Measurements from ENCODE around the gene HSPB6.
A peak's percentile ranks its signal among the peaks of the same experiment; 100 is the strongest.

The HSPB6 gene

DNA sequence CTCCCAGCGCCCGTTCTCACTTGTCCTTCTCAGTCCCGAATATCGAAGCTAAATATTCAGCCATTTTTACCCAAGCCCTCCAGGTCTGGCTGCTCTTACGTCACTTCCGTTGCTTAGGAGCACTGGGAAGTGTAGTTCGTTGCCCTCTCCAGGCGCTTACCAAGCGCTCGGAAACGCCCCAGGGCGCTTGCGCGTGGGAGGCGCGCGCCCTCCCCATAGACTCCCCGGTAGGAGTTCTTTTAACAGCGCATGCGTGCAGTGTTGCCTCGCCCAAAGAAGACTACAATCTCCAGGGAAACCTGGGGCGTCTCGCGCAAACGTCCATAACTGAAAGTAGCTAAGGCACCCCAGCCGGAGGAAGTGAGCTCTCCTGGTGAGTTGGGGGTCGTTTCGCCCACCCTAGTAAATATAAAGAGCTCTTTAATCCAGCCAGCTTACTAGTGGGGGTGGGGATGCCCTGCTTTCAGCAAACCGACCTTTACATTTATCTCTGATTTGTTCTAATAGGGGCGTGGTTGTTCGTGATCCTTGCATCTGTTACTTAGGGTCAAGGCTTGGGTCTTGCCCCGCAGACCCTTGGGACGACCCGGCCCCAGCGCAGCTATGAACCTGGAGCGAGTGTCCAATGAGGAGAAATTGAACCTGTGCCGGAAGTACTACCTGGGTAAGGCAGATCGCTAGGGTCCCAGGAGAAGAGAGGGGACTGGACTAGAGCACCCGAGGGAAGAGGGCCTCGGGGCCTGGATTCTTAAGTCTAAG lies 11.3 kb downstream of the HSPB6 start, which contains the start of the genes PSENEN and U2AF1L4:
TSS of gene PSENEN (plus strand) at position 324 of the 759 bp plus-strand sequence. CDS start at position 604, 280 bp downstream.
TSS of gene U2AF1L4 (minus strand) at position 91 of the 759 bp plus-strand sequence. CDS start at position 64, 27 bp downstream.
- H3K27ac Mint-ChIP-seq, result peak within 1 kb of the TSS; percentile 100
- H3K4me3 Mint-ChIP-seq, result peak within 1 kb of the TSS; percentile 94
- H3K9me3 Mint-ChIP-seq, result no peaks in the 10 kb centered on the region
- peak; percentile 73 for ATAC-seq
- DNase-seq (ENCODE audit: low spot score in 2 of 2), result peak; percentile 88 to 96
- peaks cover 76% of the 10 kb centered on the region for H3K4me1 Mint-ChIP-seq
- H3K36me3 Mint-ChIP-seq, result peaks cover 49% of the 10 kb centered on the region

DNA sequence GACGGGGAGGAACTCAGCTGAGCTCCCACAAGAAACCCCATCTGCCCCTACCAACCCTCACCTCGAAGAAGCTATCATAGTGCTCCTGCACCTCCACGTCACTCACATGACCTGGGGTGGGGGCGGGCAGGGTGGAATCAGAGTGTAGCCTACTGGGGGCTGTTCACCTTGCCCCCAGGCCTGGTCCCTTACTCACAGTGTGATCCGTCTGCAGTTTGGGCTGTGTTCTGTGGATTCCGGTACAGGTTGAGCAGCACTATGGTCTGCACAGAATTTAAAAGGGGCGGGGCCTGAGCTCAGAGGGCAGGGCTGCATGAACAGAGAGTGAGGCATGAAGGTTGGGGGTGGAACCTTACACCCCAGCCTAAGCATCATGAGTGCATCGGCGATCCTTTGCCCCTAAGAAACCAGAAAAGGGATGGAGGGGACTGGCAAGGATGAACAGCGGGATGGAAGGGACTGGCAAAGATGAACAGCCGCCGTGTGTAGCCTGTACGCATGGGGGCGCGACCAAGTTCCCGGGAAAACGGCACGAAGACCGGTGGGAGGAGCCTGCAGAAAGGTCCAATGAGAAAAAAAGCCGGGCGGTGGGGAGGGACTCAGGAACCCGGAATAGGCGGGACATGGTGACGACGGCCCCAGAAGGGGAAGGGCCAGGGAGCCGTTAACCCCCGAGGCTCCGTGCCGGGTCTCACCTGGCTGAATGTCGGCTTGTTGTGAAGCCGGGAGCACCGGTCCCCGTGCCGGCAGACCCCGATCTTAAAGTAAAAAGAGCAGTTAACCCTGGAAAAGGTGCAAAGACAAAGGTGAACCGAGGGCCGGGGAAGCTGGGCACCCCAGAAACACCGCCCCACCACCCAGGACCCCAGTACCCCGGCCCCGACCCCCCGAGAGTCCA lies 12.2 kb downstream of the HSPB6 start:
- DNase-seq (ENCODE audit: low spot score in 2 of 2) (peak; percentile 78 to 96), ATAC-seq (peak; percentile 72)
- H3K27ac Mint-ChIP-seq, result peak overlapping the region; percentile 100
- H3K36me3 Mint-ChIP-seq, result peaks cover 57% of the 10 kb centered on the region
- H3K4me1 Mint-ChIP-seq, result peaks cover 71% of the 10 kb centered on the region
- no peaks in the 10 kb centered on the region for H3K9me3 Mint-ChIP-seq
- H3K4me3 Mint-ChIP-seq, result peak overlapping the region; percentile 94

DNA sequence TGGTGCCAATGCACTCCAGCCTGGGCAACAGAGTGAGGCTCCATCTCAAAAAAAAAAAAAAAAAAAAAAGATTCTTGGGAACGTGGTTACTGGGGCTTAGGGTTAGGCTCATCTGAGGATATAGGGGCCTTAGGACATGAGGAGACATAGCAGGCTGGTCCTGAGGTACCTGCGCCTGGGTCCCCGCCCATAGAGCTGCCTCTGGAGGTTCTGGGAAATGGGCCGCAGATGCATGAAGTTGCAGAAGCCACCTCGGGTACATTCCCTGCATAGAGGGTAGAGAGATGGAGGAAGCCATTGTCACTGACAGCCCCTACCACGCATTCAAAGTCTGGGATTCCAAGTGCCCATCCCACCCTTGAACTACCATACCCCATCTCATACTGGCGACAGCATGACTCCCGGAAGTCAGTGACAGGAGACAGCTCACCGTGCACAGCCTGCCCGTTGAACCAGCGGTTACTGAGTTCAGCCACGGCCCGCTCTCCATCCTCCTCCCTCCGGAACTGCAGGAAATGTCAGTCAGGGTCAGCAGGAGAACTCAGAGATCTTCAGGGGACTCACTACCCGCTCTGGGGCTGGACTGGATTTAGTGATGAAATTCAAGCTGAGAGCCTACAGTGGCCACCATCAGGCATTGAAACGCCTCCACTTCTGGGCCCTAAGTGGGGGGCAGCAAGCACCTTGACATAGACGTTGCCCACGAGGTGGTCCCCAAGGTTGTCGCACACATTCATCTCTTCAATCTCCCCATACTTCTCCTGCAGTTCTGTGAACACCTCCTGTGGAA lies 13.0 kb downstream of the HSPB6 start:
- Mint-ChIP-seq H3K4me3 (peak overlapping the region; percentile 94), H3K27ac (peak overlapping the region; percentile 100), H3K9me3 (no peaks in the 10 kb centered on the region), H3K36me3 (peaks cover 65% of the 10 kb centered on the region), H3K4me1 (peaks cover 71% of the 10 kb centered on the region)
- ATAC-seq, result no peak
- no peak for DNase-seq (ENCODE audit: low spot score in 2 of 2)

DNA sequence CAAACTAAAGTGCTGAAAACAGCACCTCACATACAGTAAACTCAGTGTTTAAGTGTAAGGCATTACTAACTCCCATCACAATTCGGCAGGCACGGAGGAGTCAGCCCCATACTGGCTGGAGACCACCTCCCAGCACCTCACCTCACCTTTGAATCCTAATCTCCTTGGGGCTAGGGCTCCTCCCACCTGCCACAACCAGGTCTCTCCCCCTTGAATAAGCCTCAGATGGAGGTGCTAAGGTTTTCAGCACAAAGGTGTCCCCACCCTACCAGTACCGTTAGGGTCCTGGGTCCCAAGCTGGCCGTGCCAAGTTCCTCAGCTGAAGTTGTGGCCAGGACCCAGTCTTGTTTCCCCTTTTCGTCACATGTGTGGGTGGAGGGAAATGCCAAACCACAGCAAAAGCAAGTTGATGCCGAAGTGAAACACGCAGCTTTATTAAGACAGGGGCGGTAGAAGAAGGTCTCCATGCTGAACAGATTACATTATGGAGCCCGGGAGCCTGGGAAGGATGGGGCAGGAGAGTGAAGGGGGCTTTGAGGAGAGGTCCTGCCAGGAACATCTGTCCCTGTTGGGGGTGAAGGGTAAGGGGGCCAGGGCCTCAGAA lies 14.6 kb downstream of the HSPB6 start, which contains the start of gene IGFLR1:
TSS of gene IGFLR1 (minus strand) at position 332 of the 604 bp plus-strand sequence. CDS start 1,272 bp downstream, outside the sequence.
- Mint-ChIP-seq H3K4me3 (peak within 1 kb of the TSS; percentile 94), H3K36me3 (peaks cover 72% of the 10 kb centered on the region), H3K27ac (peak within 1 kb of the TSS; percentile 99), H3K9me3 (no peaks in the 10 kb centered on the region), H3K4me1 (peaks cover 70% of the 10 kb centered on the region)
- DNase-seq (ENCODE audit: low spot score in 2 of 2) (peak; percentile 67 to 83), ATAC-seq (peak; percentile 3)

DNA sequence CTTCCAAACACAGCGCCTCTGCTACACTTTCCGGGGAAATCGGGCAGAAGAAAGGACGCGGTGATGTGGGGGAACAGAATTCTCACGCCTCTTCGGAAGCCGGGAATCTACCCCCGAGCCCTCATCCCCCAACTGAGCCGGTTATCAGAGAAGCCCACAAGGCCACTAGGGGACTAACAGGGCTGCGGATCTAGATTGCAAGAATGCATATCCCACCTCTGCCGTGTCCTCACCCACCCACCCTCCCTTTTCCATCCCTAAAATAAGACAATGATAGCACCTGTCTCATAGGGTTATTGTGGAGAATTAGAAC lies 15.7 kb downstream of the HSPB6 start:
- DNase-seq (ENCODE audit: low spot score in 2 of 2) (no peak), ATAC-seq (no peak)
- peaks cover 82% of the 10 kb centered on the region for H3K36me3 Mint-ChIP-seq
- peak overlapping the region; percentile 94 for H3K27ac Mint-ChIP-seq
- H3K4me3 Mint-ChIP-seq, result peak overlapping the region; percentile 94
- H3K4me1 Mint-ChIP-seq, result peaks cover 69% of the 10 kb centered on the region
- H3K9me3 Mint-ChIP-seq, result no peaks in the 10 kb centered on the region

DNA sequence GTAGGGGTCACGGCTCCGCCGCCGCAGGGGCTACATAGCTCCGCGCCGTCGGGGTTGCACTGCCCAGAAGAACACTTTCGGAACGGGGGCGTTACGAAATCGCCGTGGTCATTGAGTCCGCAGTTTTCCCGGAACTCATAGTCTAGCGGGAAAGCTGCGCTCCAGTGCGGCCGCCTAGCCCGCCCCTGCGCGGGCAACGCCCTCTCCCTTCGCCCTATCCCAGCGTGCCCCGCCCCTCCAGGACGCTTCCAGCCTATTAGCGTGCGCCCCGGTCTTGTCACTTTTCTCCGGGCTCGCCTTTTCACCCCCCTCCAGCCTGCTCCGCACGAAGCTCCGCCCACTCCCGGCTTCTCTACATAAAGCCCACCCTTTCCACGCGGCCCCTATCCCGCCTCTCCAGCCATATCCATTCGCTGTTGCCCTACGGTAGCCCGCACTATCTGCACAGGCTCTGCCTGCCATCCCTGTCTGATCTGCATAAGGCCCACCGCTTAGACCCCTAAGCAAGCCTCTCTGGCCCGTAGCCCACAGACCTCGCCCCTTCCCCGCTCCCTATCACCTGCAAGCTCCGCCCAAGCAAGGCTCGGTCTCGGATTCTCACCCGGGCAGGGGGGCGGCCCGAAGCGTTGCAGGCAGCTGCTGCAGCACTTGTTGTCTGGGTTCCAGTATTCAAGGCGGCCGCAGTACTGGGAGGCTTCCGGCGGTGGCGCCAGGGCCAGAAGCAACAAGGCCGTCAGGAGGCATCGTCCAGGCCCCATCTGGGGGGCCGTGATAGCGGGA lies 16.2 kb downstream of the HSPB6 start:
- Mint-ChIP-seq H3K36me3 (peaks cover 88% of the 10 kb centered on the region), H3K9me3 (no peaks in the 10 kb centered on the region), H3K4me3 (peak overlapping the region; percentile 94), H3K27ac (peak overlapping the region; percentile 94), H3K4me1 (peaks cover 67% of the 10 kb centered on the region)
- DNase-seq (ENCODE audit: low spot score in 2 of 2) (peak; percentile 87 to 98), ATAC-seq (peak; percentile 78)

DNA sequence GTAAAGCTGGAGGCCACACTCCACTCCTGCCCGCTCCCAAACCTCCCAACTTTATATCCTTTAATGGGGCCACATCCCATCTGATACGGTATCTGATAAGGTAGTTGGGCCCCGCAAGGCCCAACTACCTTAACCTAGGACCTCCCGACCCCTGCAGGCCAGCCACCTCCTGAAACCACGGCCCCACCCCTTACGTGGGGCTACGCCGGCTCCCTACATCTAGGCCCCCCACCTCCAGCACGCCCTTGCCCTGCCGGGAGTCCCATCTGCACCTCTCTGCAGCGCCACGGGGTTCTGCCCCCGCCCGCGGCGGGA lies 16.8 kb downstream of the HSPB6 start:
- Mint-ChIP-seq H3K4me3 (peak overlapping the region; percentile 94), H3K4me1 (peaks cover 66% of the 10 kb centered on the region), H3K9me3 (no peaks in the 10 kb centered on the region), H3K36me3 (peaks cover 88% of the 10 kb centered on the region), H3K27ac (peak overlapping the region; percentile 94)
- peak; percentile 11 for ATAC-seq
- DNase-seq (ENCODE audit: low spot score in 2 of 2), result no peak

DNA sequence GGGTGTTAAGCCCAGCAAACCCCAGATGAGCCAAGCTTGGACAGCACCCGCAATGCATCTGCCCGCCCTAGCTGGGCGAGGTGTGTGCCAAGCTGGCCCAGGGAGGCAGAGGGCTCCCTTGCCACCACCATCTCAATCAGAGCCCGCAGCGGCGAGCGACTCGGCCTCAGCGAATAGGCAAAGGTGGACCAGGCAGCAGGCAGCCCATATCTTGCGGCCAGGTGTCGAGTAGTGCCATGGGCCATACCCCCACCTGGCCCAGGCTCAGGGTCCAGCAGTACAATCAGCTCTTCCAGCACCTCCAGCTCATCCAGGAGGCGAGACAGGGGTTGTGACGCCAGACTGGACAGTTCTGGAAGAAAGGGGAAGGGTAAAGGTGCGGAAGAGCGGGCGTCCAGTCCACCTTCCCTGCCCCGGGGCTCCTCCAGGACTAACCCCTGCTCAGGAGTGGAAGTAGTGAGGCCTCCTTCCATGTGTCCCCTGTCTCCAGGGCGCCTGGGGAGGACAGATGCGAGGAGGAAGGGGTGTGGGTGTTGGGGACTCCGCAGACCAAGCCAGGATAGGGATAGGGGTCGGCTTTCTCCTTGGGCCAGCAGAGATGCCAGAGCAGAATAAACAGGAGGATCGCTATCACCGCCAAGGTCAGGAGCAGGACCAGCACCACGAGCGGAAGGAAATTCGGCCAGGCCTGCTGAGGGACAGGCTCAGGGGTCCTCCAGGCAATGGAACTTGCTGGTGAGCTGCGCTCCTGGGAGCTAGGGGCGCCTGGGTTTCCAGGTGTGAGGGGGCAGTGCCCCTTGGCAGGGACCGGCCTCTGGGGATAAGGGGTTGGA lies 17.3 kb downstream of the HSPB6 start:
- DNase-seq (ENCODE audit: low spot score in 2 of 2) (no peak), ATAC-seq (no peak)
- Mint-ChIP-seq H3K4me3 (peak overlapping the region; percentile 94), H3K9me3 (no peaks in the 10 kb centered on the region), H3K36me3 (peaks cover 88% of the 10 kb centered on the region), H3K27ac (peak overlapping the region; percentile 67), H3K4me1 (peaks cover 66% of the 10 kb centered on the region)

DNA sequence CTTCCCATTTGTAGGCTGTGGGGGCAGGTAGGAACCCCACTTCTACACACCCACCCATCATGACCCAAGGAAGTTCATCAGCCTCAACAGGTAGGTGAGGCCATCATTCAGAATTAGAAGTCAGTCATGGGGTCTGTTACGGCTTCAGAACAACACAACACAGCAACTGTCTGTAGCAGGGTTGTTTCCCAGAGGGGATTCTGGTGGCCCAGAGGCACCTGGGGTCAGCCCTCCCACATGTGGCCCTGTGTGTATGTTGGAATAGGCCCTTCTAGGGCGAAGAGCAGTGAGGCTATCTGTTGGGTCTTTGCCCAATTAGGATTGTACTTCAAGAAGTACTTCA lies 18.0 kb downstream of the HSPB6 start:
- peak overlapping the region; percentile 67 for H3K27ac Mint-ChIP-seq
- peaks cover 66% of the 10 kb centered on the region for H3K4me1 Mint-ChIP-seq
- H3K9me3 Mint-ChIP-seq, result no peaks in the 10 kb centered on the region
- H3K36me3 Mint-ChIP-seq, result peaks cover 92% of the 10 kb centered on the region
- H3K4me3 Mint-ChIP-seq, result peak overlapping the region; percentile 94
- DNase-seq (ENCODE audit: low spot score in 2 of 2), result no peak
- no peak for ATAC-seq

DNA sequence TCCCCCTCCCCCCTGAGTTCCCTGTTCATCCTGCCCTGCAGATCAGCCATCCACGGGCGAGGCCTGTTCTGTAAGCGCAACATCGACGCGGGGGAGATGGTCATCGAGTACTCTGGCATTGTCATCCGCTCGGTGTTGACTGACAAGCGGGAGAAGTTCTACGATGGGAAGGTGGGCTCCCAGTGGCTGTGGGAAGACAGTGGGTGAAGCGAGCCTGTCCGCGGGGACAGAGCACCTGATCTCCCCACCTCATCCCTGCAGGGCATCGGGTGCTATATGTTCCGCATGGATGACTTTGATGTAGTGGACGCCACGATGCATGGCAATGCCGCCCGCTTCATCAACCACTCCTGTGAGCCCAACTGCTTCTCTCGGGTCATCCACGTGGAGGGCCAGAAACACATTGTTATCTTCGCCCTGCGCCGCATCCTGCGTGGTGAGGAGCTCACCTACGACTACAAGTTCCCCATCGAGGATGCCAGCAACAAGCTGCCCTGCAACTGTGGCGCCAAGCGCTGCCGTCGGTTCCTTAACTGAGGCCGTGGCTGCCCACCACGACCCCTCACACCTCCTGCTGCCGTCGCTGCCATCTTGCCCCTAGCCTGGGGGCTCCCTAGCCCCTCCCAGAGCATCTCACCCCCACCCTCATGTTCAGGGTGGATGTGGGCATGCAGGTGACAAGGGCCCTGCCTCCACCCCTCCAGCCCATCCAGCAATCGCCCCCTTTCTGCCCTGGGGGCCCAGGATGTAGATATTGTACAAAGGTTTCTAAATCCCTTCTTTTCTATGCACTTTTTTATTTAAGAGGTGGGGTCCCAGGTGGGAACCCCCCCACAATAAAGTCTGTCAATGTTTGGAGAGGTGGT lies 18.6 kb downstream of the HSPB6 start:
- Mint-ChIP-seq H3K9me3 (no peaks in the 10 kb centered on the region), H3K4me1 (peaks cover 63% of the 10 kb centered on the region), H3K27ac (peak overlapping the region; percentile 81), H3K4me3 (peak overlapping the region; percentile 94), H3K36me3 (peaks cover 98% of the 10 kb centered on the region)
- ATAC-seq (no peak), DNase-seq (ENCODE audit: low spot score in 2 of 2) (no peak)

DNA sequence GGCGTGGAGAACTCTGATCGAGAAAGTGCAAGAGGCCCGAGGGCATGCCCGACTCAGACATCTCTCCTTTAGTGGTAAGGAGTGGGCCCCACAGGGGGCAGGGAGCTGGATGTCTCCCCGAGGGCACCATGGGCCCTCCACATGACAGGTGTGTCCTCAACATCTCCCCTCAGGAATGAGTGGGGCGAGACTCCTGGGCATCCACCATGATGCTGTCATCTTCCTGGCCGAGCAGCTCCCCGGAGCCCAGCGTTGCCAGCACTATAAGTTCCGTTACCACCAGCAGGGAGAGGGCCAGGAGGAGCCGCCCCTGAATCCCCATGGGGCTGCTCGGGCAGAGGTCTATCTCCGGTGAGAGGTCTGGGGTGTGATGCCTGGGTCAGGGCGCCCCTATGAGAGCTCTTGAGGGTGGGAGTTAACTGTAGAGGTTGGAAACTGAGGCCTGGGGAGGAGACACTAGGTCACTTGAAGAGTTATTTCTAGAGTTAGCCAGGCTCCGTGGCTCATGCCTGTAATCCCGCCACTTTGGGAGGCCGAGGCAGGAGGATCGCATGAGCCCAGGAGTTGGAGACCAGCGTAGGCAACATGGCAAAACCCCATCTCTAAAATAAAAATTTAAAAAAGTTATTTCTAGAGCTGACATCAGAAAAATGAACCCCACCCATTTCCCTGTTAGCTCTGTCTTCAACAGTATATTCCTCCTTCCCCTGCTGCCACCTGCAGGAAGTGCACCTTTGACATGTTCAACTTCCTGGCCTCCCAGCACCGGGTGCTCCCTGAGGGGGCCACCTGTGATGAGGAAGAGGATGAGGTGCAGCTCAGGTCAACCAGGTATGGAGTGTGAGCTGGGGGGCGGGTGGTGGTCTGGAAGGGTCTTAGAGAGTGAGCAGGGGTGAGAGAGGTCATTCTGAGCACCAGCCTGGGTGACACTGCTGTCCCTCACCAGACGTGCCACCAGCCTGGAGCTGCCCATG lies 19.6 kb downstream of the HSPB6 start:
- Mint-ChIP-seq H3K4me3 (no peak overlapping the region), H3K9me3 (no peaks in the 10 kb centered on the region), H3K4me1 (peaks cover 54% of the 10 kb centered on the region), H3K36me3 (peaks cover 99% of the 10 kb centered on the region), H3K27ac (peak overlapping the region; percentile 81)
- DNase-seq (ENCODE audit: low spot score in 2 of 2), result no peak
- no peak for ATAC-seq

DNA sequence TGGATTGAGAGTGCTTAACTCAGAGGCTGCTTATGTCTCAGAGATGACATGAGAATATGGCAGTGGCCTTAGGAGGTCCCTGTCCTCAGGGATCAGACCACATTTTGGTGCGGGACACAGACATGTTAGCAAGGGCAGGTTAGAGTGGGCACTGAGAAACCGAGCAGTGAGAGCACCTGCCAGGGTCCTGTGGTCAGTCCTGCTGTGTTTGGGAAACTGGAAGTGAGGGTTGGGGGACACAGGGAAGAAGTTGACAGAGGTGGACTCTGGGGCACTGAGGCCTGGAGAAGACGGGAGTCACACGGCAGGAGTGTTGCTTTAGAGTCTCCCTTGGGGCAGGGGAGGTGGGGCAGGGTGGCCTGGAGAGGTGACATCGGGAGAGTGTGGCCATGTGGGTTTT lies 21.9 kb downstream of the HSPB6 start:
- DNase-seq (ENCODE audit: low spot score in 2 of 2), result no peak
- ATAC-seq, result no peak
- no peaks in the 10 kb centered on the region for H3K9me3 Mint-ChIP-seq
- H3K4me3 Mint-ChIP-seq, result no peak overlapping the region
- H3K4me1 Mint-ChIP-seq, result peaks cover 57% of the 10 kb centered on the region
- H3K27ac Mint-ChIP-seq, result peak overlapping the region; percentile 81
- peaks cover 100% of the 10 kb centered on the region for H3K36me3 Mint-ChIP-seq

Data from stimulated activated effector memory CD8-positive, alpha-beta T cell treated with anti-CD3 and anti-CD28 coated beads, Interleukin-12 subunit alpha, Interleukin-12 subunit beta, amount 100 ng/mL, for 72 hours (primary cell).